ENCODE measurements around the gene CBX2. TPM values are rescaled to one million over a fixed set of nuclear protein-coding genes. Genes with fewer than 3 reads are reported as not detected.

The CBX2 gene
- total RNA-seq, 1 donor: 44.2 TPM

GRCh38 chr17:79797492-79798298 is 19.7 kb downstream of the CBX2 start:
- DNase-seq (ENCODE audit: low read depth in 2 of 3, low spot score in 2 of 3): no peak

GRCh38 chr17:79798299-79799173 is 20.6 kb downstream of the CBX2 start:
- no peak for DNase-seq (ENCODE audit: low read depth in 2 of 3, low spot score in 2 of 3)

- DNase-seq (ENCODE audit: low read depth in 2 of 3, low spot score in 2 of 3): no peak
Observed at GRCh38 chr17:79799174-79799537, 21.2 kb downstream of the CBX2 start.

- DNase-seq (ENCODE audit: low read depth in 2 of 3, low spot score in 2 of 3): no peak
Observed at GRCh38 chr17:79799538-79800324, 21.8 kb downstream of the CBX2 start.

GRCh38 chr17:79800325-79801155 is 22.6 kb downstream of the CBX2 start:
- peak in 1 of 3 donors; percentile 52 for DNase-seq (ENCODE audit: low read depth in 2 of 3, low spot score in 2 of 3)

- no peak for DNase-seq (ENCODE audit: low read depth in 2 of 3, low spot score in 2 of 3)
Observed at GRCh38 chr17:79801156-79802038, 23.4 kb downstream of the CBX2 start.

- DNase-seq (ENCODE audit: low read depth in 2 of 3, low spot score in 2 of 3): no peak
Observed at GRCh38 chr17:79802039-79802735, 24.2 kb downstream of the CBX2 start.

GRCh38 chr17:79802736-79803420 is 24.9 kb downstream of the CBX2 start:
- DNase-seq (ENCODE audit: low read depth in 2 of 3, low spot score in 2 of 3): no peak

- peak in 1 of 3 donors; percentile 56 for DNase-seq (ENCODE audit: low read depth in 2 of 3, low spot score in 2 of 3)
Observed at GRCh38 chr17:79803421-79803996, 25.6 kb downstream of the CBX2 start.

- peak in 1 of 3 donors; percentile 47 for DNase-seq (ENCODE audit: low read depth in 2 of 3, low spot score in 2 of 3)
Observed at GRCh38 chr17:79803997-79804855, 26.3 kb downstream of the CBX2 start.

GRCh38 chr17:79804856-79805696 is 27.1 kb downstream of the CBX2 start:
- DNase-seq (ENCODE audit: low read depth in 2 of 3, low spot score in 2 of 3): no peak

GRCh38 chr17:79806446-79806760 is 28.5 kb downstream of the CBX2 start:
- no peak for DNase-seq (ENCODE audit: low read depth in 2 of 3, low spot score in 2 of 3)

- no peak for DNase-seq (ENCODE audit: low read depth in 2 of 3, low spot score in 2 of 3)
Observed at GRCh38 chr17:79806863-79807720, 29.1 kb downstream of the CBX2 start.

GRCh38 chr17:79808763-79809529 is 31.0 kb downstream of the CBX2 start:
- peak in 1 of 3 donors; percentile 50 for DNase-seq (ENCODE audit: low read depth in 2 of 3, low spot score in 2 of 3)

Data from hematopoietic multipotent progenitor cell (in vitro differentiated cells).